Occipital lobe (tissue), 2 donors: Measurements from ENCODE around the gene FOXJ1. TPM values are rescaled to one million over a fixed set of nuclear protein-coding genes. Genes with fewer than 3 reads are reported as not detected.

ENCODE experiments used
- DNase-seq: peaks from one replicate; lab custom pipeline; 2025; lab: John Stamatoyannopoulos, UW
- total RNA-seq: library from RNA; depleted of rRNA; stranded (reverse); fragments of >200 nt; gene quantifications from one replicate; pipeline ENCODE4 v1.2.3, GENCODE V29; 2014

FOXJ1 gene
- total RNA-seq, 1 donor from 2014 or later, result 4.5 TPM

- no peak for DNase-seq
Observed at GRCh38 chr17:76142039-76142584, 1.1 kb upstream of the FOXJ1 start.

- no peak for DNase-seq
Observed at GRCh38 chr17:76140661-76141211, 309 bp downstream of the FOXJ1 start.

GRCh38 chr17:76139801-76140660, 1.0 kb downstream of the FOXJ1 start:
- no peak for DNase-seq

- DNase-seq, result no peak
Observed at GRCh38 chr17:76138896-76139752, 1.9 kb downstream of the FOXJ1 start.

GRCh38 chr17:76138234-76138895, 2.7 kb downstream of the FOXJ1 start:
- DNase-seq, result peak; percentile 35

- no peak for DNase-seq
Observed at GRCh38 chr17:76137351-76138233, 3.5 kb downstream of the FOXJ1 start.

GRCh38 chr17:76137001-76137350, 4.1 kb downstream of the FOXJ1 start:
- DNase-seq, result no peak

- DNase-seq, result no peak
Observed at GRCh38 chr17:76136276-76137000, 4.6 kb downstream of the FOXJ1 start.

GRCh38 chr17:76135810-76136188, 5.2 kb downstream of the FOXJ1 start:
- no peak for DNase-seq

GRCh38 chr17:76134911-76135809, 5.9 kb downstream of the FOXJ1 start:
- DNase-seq, result no peak

- DNase-seq, result no peak
Observed at GRCh38 chr17:76132574-76133338, 8.3 kb downstream of the FOXJ1 start.

GRCh38 chr17:76131692-76132573, 9.1 kb downstream of the FOXJ1 start:
- DNase-seq, result no peak

GRCh38 chr17:76131051-76131691, 9.9 kb downstream of the FOXJ1 start:
- no peak for DNase-seq

GRCh38 chr17:76130473-76130872, 10.6 kb downstream of the FOXJ1 start:
- no peak for DNase-seq

- no peak for DNase-seq
Observed at GRCh38 chr17:76125922-76126321, 15.1 kb downstream of the FOXJ1 start.

- DNase-seq, result no peak
Observed at GRCh38 chr17:76125391-76125675, 15.7 kb downstream of the FOXJ1 start.
